Transverse colon (tissue), 4 donors: Measurements from ENCODE around the gene WEE1.

Experiments
- EP300 ChIP-seq: sonication (generic); formaldehyde crosslinking; IDR thresholded peaks from one replicate; pipeline ENCODE4 v1.6.1; 2017; ENCODE audit warnings: antibody characterized with exemption, low read depth
- POLR2A ChIP-seq: fragments of 450-650 bp; IDR thresholded peaks from one replicate; pipeline ENCODE4 v1.6.1; 2016; ENCODE audit warnings: antibody characterized with exemption, mild to moderate bottlenecking, moderate library complexity
- POLR2AphosphoS5 ChIP-seq, 3 donors: sonication (generic); formaldehyde crosslinking; IDR thresholded peaks; one replicate each; pipeline ENCODE4 v1.6.1; 2016; ENCODE audit warnings: antibody characterized with exemption in 3 of 3
- TF ChIP-seq, protein P1 (sequence below), 5 experiments: fragments of 200-600 bp in 3 of 5; fragments of 450-650 bp in 2 of 5; sonication (generic) in 3 of 5; IDR thresholded peaks; 1 replicate in 2 of 5; 2 replicates in 3 of 5; pipeline ENCODE4 v1.5.1; 2016 to 2017; ENCODE audit warnings: antibody characterized with exemption in 5 of 5, inconsistent platforms in 3 of 5, mild to moderate bottlenecking in 2 of 5, moderate library complexity in 1 of 5

DNA sequence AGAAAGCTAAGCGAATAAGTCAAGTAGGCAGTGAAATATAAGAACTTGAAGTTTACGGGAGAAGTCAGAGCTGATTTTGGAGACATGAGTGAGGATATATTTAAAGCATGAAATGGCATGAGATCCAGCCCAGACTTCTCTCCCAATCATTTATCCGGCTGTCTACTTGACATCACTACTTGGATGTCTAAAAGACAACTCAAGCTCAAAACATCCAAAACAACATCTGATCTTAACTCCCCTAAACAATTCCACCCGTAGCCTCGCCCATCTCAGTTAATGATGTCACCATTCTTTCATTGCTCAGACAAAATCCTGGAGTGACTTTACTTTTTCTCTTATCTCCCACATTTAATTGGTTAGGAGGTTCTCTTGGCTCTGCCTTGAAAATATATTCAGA, 44.5 kb downstream of the WEE1 start:
- TF ChIP-seq EP300 (no peak), POLR2AphosphoS5 (IDR thresholded peaks at IDR 0.05) (no peak), POLR2A (no peak)
- TF ChIP-seq, protein P1, sequence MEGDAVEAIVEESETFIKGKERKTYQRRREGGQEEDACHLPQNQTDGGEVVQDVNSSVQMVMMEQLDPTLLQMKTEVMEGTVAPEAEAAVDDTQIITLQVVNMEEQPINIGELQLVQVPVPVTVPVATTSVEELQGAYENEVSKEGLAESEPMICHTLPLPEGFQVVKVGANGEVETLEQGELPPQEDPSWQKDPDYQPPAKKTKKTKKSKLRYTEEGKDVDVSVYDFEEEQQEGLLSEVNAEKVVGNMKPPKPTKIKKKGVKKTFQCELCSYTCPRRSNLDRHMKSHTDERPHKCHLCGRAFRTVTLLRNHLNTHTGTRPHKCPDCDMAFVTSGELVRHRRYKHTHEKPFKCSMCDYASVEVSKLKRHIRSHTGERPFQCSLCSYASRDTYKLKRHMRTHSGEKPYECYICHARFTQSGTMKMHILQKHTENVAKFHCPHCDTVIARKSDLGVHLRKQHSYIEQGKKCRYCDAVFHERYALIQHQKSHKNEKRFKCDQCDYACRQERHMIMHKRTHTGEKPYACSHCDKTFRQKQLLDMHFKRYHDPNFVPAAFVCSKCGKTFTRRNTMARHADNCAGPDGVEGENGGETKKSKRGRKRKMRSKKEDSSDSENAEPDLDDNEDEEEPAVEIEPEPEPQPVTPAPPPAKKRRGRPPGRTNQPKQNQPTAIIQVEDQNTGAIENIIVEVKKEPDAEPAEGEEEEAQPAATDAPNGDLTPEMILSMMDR (IDR thresholded peaks at IDR 0.05): no peak
